Nephron (organoid): ENCODE data around the gene TNIK.

Source experiments
- H3K27ac Mint-ChIP-seq, 3 experiments: 2 replicates each; pipeline ENCODE4 v1.8.0; 2020; ENCODE audit warnings: mixed read lengths in 3 of 3, mild to moderate bottlenecking in 2 of 3, moderate library complexity in 1 of 3
- H3K27me3 Mint-ChIP-seq: 2 replicates; pipeline ENCODE4 v1.8.0; 2021; ENCODE audit warnings: low read depth, mild to moderate bottlenecking, moderate library complexity, mixed read lengths
- H3K36me3 Mint-ChIP-seq: 2 replicates; pipeline ENCODE4 v1.8.0; 2020; ENCODE audit warnings: low read depth, mixed read lengths
- H3K4me1 Mint-ChIP-seq: 2 replicates; pipeline ENCODE4 v1.8.0; 2020; ENCODE audit warnings: mixed read lengths
- H3K4me3 Mint-ChIP-seq, 3 experiments: 2 replicates each; pipeline ENCODE4 v1.8.0; 2020; ENCODE audit warnings: mild to moderate bottlenecking in 3 of 3, mixed read lengths in 3 of 3, moderate library complexity in 2 of 3
- H3K9me3 Mint-ChIP-seq: 2 replicates; pipeline ENCODE4 v1.8.0; 2020; ENCODE audit warnings: mixed read lengths
- CTCF ChIP-seq, 3 experiments: fragments of 200-600 bp; sonication (generic); IDR thresholded peaks; one replicate each; pipeline ENCODE4 v1.5.0; 2021; ENCODE audit warnings: antibody characterized with exemption in 3 of 3; ENCODE audit not compliant: unreplicated experiment in 3 of 3

The TNIK gene

GRCh38 chr3:171186817-171187500 lies 273.2 kb downstream of the TNIK start:
- Mint-ChIP-seq H3K36me3 (peaks cover 4% of the 10 kb centered on the region), H3K4me1 (peaks cover 53% of the 10 kb centered on the region), H3K27ac (peak overlapping the region in 1 of 3 experiments; percentile 22), H3K4me3 (no peak overlapping the region), H3K27me3 (peaks cover 5% of the 10 kb centered on the region), H3K9me3 (no peaks in the 10 kb centered on the region)
- TF ChIP-seq CTCF (IDR thresholded peaks at IDR 0.05; ENCODE audit: unreplicated experiment in 3 of 3) = no peak

GRCh38 chr3:171186383-171186782 lies 273.8 kb downstream of the TNIK start:
- no peak for TF ChIP-seq CTCF (IDR thresholded peaks at IDR 0.05; ENCODE audit: unreplicated experiment in 3 of 3)
- no peak overlapping the region for H3K4me3 Mint-ChIP-seq
- no peaks in the 10 kb centered on the region for H3K9me3 Mint-ChIP-seq
- H3K4me1 Mint-ChIP-seq = peaks cover 53% of the 10 kb centered on the region
- peaks cover 5% of the 10 kb centered on the region for H3K27me3 Mint-ChIP-seq
- H3K36me3 Mint-ChIP-seq = peaks cover 8% of the 10 kb centered on the region
- peak overlapping the region in 1 of 3 experiments; percentile 22 for H3K27ac Mint-ChIP-seq

GRCh38 chr3:171185959-171186358 lies 274.2 kb downstream of the TNIK start:
- TF ChIP-seq CTCF (IDR thresholded peaks at IDR 0.05; ENCODE audit: unreplicated experiment in 3 of 3) = no peak
- Mint-ChIP-seq H3K27ac (peak overlapping the region in 2 of 3 experiments; percentile 23 to 74), H3K27me3 (peaks cover 5% of the 10 kb centered on the region), H3K4me3 (no peak overlapping the region), H3K4me1 (peaks cover 53% of the 10 kb centered on the region), H3K36me3 (peaks cover 9% of the 10 kb centered on the region), H3K9me3 (no peaks in the 10 kb centered on the region)

GRCh38 chr3:171184372-171184771 lies 275.8 kb downstream of the TNIK start:
- H3K27ac Mint-ChIP-seq = peak overlapping the region in 1 of 3 experiments; percentile 74
- no peaks in the 10 kb centered on the region for H3K9me3 Mint-ChIP-seq
- peaks cover 9% of the 10 kb centered on the region for H3K36me3 Mint-ChIP-seq
- no peak overlapping the region for H3K4me3 Mint-ChIP-seq
- peaks cover 53% of the 10 kb centered on the region for H3K4me1 Mint-ChIP-seq
- TF ChIP-seq CTCF (IDR thresholded peaks at IDR 0.05; ENCODE audit: unreplicated experiment in 3 of 3) = no peak
- peaks cover 5% of the 10 kb centered on the region for H3K27me3 Mint-ChIP-seq

GRCh38 chr3:171183042-171183441 lies 277.2 kb downstream of the TNIK start:
- peaks cover 5% of the 10 kb centered on the region for H3K27me3 Mint-ChIP-seq
- H3K36me3 Mint-ChIP-seq = peaks cover 5% of the 10 kb centered on the region
- no peak for TF ChIP-seq CTCF (IDR thresholded peaks at IDR 0.05; ENCODE audit: unreplicated experiment in 3 of 3)
- H3K4me1 Mint-ChIP-seq = peaks cover 53% of the 10 kb centered on the region
- no peak overlapping the region for H3K4me3 Mint-ChIP-seq
- no peaks in the 10 kb centered on the region for H3K9me3 Mint-ChIP-seq
- H3K27ac Mint-ChIP-seq = peak overlapping the region in 1 of 3 experiments; percentile 1
